HFF-Myc (cell line): ENCODE data around the gene FILIP1L.

Experiments
- DNase-seq: peaks from one replicate; pipeline ENCODE4 v3.0.0-alpha.2; 2011; ENCODE audit warnings: low read depth; ENCODE audit errors: extremely low read depth
- H3K4me3 ChIP-seq: replicated peaks from 2 replicates; pipeline ENCODE4 v1.5.1; 2011; ENCODE audit warnings: low read depth, mild to moderate bottlenecking, control low read depth, low read length
- TF ChIP-seq, protein P1 (sequence below): IDR thresholded peaks from 2 replicates; pipeline ENCODE4 v1.5.1; 2012; ENCODE audit warnings: mild to moderate bottlenecking, low read depth, low read length, control low read depth; ENCODE audit errors: missing control alignments

The FILIP1L gene

DNA sequence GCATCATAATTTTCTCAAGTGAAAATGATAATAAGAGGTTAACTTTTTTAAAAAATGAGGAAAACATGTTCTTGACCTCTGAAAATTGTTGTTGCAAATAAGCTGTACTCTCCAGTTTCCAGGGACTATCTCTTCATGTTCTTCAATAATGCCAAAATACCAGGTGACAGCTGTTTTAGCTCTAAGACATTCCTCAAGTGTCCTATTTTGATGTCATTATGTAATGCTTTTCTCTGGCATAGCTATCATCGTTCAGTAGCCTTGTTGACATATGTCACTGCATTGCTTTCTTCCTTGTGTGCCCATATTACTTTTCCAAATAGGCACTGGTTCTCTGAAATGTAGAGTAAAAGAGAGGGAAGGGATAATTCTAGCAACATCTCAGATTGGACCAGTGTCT, 5.7 kb upstream of the FILIP1L start:
- DNase-seq, result no peak
- no peak overlapping the region for H3K4me3 ChIP-seq
- TF ChIP-seq, protein P1, sequence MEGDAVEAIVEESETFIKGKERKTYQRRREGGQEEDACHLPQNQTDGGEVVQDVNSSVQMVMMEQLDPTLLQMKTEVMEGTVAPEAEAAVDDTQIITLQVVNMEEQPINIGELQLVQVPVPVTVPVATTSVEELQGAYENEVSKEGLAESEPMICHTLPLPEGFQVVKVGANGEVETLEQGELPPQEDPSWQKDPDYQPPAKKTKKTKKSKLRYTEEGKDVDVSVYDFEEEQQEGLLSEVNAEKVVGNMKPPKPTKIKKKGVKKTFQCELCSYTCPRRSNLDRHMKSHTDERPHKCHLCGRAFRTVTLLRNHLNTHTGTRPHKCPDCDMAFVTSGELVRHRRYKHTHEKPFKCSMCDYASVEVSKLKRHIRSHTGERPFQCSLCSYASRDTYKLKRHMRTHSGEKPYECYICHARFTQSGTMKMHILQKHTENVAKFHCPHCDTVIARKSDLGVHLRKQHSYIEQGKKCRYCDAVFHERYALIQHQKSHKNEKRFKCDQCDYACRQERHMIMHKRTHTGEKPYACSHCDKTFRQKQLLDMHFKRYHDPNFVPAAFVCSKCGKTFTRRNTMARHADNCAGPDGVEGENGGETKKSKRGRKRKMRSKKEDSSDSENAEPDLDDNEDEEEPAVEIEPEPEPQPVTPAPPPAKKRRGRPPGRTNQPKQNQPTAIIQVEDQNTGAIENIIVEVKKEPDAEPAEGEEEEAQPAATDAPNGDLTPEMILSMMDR, result no peak

DNA sequence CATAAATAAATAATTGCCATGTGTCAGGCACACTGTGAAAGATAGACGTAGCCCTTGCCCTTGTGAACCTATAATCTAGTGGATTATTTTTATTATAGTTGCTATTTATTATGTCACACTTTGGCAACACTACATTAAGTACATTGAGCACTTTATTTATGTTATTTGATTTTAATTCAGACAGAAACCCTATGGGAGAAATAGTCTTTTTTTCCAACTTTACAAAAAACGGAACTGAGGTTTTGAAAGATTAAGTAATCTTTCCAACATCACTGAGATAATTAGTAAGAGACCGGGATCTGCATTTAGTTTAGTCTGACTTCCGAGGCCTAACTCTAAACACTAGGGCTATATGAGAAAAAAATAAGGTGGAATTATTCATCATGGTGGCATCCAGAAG, 2.8 kb upstream of the FILIP1L start:
- no peak for DNase-seq
- TF ChIP-seq, protein P1, result no peak
- no peak overlapping the region for H3K4me3 ChIP-seq

GRCh38 chr3:100113723-100114412, 433 bp downstream of the FILIP1L start:
- DNase-seq, result no peak
- no peak overlapping the region for H3K4me3 ChIP-seq
- TF ChIP-seq, protein P1, result no peak

- no peak for DNase-seq
- H3K4me3 ChIP-seq, result no peak overlapping the region
- TF ChIP-seq, protein P1, result no peak
Measured at GRCh38 chr3:100111728-100112127, 2.6 kb downstream of the FILIP1L start.

DNA sequence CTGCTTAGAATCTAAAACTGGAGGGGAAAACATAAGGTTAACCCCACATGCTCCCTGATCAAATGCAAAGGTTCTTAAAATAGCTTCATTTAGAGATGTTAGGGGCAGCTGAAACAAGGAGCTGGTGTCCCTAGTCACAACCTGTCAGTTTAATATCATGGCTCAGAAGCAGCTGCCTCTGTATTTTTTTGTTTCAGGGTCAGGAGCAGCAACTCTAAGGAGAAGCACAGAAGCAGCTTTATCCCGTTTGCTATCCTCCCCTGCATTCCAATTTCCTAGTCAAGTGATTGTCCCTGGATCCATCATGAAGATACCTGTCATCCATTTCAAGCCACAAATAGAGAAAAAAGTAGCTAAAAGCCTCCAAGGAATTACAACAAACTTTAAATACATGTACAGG, 4.1 kb downstream of the FILIP1L start:
- DNase-seq, result no peak
- no peak overlapping the region for H3K4me3 ChIP-seq
- TF ChIP-seq, protein P1, result no peak

GRCh38 chr3:100108464-100109079, 5.7 kb downstream of the FILIP1L start:
- DNase-seq, result no peak
- no peak overlapping the region for H3K4me3 ChIP-seq
- TF ChIP-seq, protein P1, result no peak

- DNase-seq, result no peak
- TF ChIP-seq, protein P1, result no peak
- H3K4me3 ChIP-seq, result no peak overlapping the region
Measured at GRCh38 chr3:100107221-100107814, 7.0 kb downstream of the FILIP1L start.
